LNCAP (cell line): Measurements from ENCODE around the gene TSSC4.

Source experiments
- CTCF ChIP-seq: fragments of 450-650 bp; IDR thresholded peaks from 2 replicates; pipeline ENCODE4 v1.5.1; 2017; ENCODE audit warnings: mild to moderate bottlenecking

The TSSC4 gene

GRCh38 chr11:2390725-2391151 is 9.8 kb upstream of the TSSC4 start:
- no peak for TF ChIP-seq CTCF

- no peak for TF ChIP-seq CTCF
Observed at GRCh38 chr11:2391181-2391975, 9.2 kb upstream of the TSSC4 start.

- no peak for TF ChIP-seq CTCF
Observed at GRCh38 chr11:2392241-2392959, 8.2 kb upstream of the TSSC4 start.

GRCh38 chr11:2393111-2393868 is 7.3 kb upstream of the TSSC4 start:
- TF ChIP-seq CTCF: no peak

DNA sequence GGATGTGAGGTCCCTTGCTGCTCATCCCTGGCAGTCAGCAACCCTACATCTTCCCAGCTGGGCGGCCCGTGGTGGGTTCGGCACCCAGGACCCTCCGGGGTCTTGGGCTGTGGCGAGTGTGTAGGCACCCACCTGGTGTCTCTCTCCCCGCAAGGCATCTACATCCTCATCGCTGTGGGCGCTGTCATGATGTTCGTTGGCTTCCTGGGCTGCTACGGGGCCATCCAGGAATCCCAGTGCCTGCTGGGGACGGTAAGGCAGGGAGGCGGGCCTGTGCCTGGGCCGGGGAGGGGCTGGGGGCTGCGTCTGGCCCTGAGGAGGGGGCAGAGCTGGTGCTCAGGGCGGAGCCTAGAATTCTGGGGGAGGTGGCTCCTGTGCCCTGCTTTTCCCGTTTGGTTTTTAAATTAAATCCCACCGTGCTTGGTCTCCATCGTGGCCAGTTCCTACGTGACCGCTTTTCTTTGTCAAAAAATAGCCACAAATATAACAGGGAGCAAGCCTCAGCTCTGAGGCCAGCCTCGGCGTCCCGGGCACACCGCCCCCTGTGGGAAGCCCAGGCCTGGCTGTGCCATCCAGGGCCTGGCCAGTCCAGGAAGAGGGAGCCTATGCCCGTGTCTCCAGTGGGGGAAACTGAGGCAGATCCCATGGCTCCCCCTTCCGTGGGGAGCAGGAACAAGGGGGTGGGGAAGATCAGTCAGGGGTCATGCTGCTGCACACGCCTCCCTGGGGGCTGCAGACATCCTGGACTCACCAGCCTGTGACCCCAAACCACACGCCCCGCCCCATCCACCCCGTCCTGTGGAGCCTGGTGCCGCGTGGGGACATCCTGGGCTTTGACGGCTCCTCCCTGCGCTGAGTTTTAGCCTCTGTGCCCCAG is 6.4 kb upstream of the TSSC4 start:
- no peak for TF ChIP-seq CTCF

GRCh38 chr11:2394818-2395105 is 5.8 kb upstream of the TSSC4 start:
- TF ChIP-seq CTCF: no peak

DNA sequence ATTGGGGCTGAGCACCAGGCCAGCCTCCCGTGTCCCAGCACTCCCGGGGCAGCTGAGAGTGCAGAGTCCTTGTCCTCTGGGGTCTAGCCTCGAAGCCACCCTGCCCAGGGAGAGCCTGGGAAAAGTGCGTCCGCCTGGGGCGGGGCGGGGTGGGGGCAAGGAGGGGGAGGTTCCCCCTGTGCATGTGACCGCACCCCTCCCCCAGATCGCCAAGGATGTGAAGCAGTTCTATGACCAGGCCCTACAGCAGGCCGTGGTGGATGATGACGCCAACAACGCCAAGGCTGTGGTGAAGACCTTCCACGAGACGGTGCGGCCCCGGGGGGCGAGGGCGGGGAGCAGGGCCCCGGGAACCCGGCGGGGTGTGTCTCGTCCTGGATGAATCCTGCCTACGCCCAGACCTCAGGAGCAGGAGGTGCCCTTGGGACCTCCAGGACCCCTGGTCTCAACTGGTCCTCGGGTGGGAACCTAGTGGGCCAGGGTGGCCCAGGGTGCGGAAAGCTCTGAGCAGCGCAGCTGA is 5.3 kb upstream of the TSSC4 start:
- no peak for TF ChIP-seq CTCF
